GM12878 (cell line): ENCODE measurements around the gene SNX8. TPM values are rescaled to one million over a fixed set of nuclear protein-coding genes. Genes with fewer than 3 reads are reported as not detected.

Source experiments
- ATAC-seq: fragments of 200-7000 bp; cut with Tn5 transposase; 3 replicates; pipeline ENCODE4 v1.9.1; 2020; ENCODE audit warnings: mild to moderate bottlenecking, moderate library complexity
- BruUV-seq: library from RNA; stranded (reverse); fragments of 400-500 nt; replicated peaks from 2 replicates; lab custom pipeline; 2021; lab: Mats Ljungman, UMichigan
- CTCF ChIA-PET: fragments of 300-600 bp; sonication (Branson Sonifier 250); formaldehyde crosslinking; extraction: SDS; loops from one replicate; lab custom pipeline; 2021; ENCODE audit warnings: inconsistent platforms; lab: Yijun Ruan, JAX
- POLR2A ChIA-PET: fragments of 350-600 bp; formaldehyde crosslinking; extraction: SDS; loops from one replicate; lab custom pipeline; 2021; ENCODE audit warnings: inconsistent platforms; lab: Charles Lee
- RAD21 ChIA-PET: fragments of 300-600 bp; sonication (Branson Sonifier 250); formaldehyde crosslinking; loops from one replicate; lab custom pipeline; 2023; ENCODE audit warnings: antibody characterized with exemption; ENCODE audit not compliant: unreplicated experiment; lab: Charles Lee
- SMC1A ChIA-PET: fragments of 300-600 bp; sonication (Branson Sonifier 250); formaldehyde crosslinking; loops from one replicate; lab custom pipeline; 2023; ENCODE audit not compliant: unreplicated experiment, uncharacterized antibody; lab: Charles Lee
- DNase-seq: peaks from one replicate; pipeline ENCODE4 v3.0.0-alpha.2; 2011; ENCODE audit warnings: low read depth, low spot score
- FAIRE-seq: peaks from 3 replicates; lab custom pipeline; 2011; peaks lifted over from hg19 to GRCh38; lab: Jason Lieb, UNC
- H2AFZ ChIP-seq: 2 replicates; pipeline ENCODE4 v1.6.0; 2011; ENCODE audit warnings: low read depth, low read length, control low read depth; ENCODE audit not compliant: control insufficient read depth
- H3K27ac ChIP-seq: 2 replicates; pipeline ENCODE4 v1.5.1; 2011; ENCODE audit warnings: control low read depth; ENCODE audit not compliant: control insufficient read depth, insufficient read depth
- H3K27me3 ChIP-seq, 2 experiments: replicated peaks in 1 of 2; 2 replicates each; pipeline versions ENCODE4 v1.6.0 to v1.6.1; 2011; ENCODE audit warnings: low read length in 1 of 2; ENCODE audit not compliant: control insufficient read depth in 2 of 2, insufficient read depth in 2 of 2
- H3K36me3 ChIP-seq, 2 experiments: 2 replicates each; pipeline ENCODE4 v1.5.1; 2011; ENCODE audit warnings: low read length in 1 of 2; ENCODE audit not compliant: control insufficient read depth in 2 of 2, insufficient read depth in 2 of 2
- H3K4me1 ChIP-seq: 2 replicates; pipeline ENCODE4 v1.6.1; 2011; ENCODE audit warnings: mild to moderate bottlenecking, low read length, moderate library complexity, mixed read lengths; ENCODE audit not compliant: control insufficient read depth, insufficient read depth
- H3K4me2 ChIP-seq: 2 replicates; pipeline ENCODE4 v1.6.0; 2011; ENCODE audit warnings: control low read depth; ENCODE audit not compliant: control insufficient read depth, insufficient read depth
- H3K4me3 ChIP-seq: fragments of 200-600 bp; sonication (generic); 2 replicates; pipeline ENCODE4 v1.5.1; 2016
- H3K79me2 ChIP-seq: 2 replicates; pipeline ENCODE4 v1.6.0; 2011; ENCODE audit warnings: low read length; ENCODE audit not compliant: control insufficient read depth, insufficient read depth
- H3K9ac ChIP-seq: 2 replicates; pipeline ENCODE4 v1.8.0; 2011; ENCODE audit warnings: low read length, control low read depth, mixed read lengths; ENCODE audit not compliant: control insufficient read depth, insufficient read depth
- H3K9me3 ChIP-seq: replicated peaks from 3 replicates; pipeline ENCODE4 v1.5.1; 2011; ENCODE audit warnings: mild to moderate bottlenecking, low read length; ENCODE audit not compliant: control insufficient read depth, insufficient read depth
- H4K20me1 ChIP-seq: 2 replicates; pipeline ENCODE4 v1.6.0; 2011; ENCODE audit not compliant: control insufficient read depth, insufficient read depth
- CBX3 ChIP-seq: fragments of 200-600 bp; sonication (generic); IDR thresholded peaks from 2 replicates; pipeline ENCODE4 v1.6.1; 2016; ENCODE audit warnings: low read depth, borderline replicate concordance
- CEBPB ChIP-seq, 2 experiments: fragments of 150-350 bp in 1 of 2; IDR thresholded peaks; 2 replicates each; pipeline ENCODE4 v1.6.1; 2012 to 2014; ENCODE audit warnings: low read depth in 2 of 2, low read length in 2 of 2, borderline replicate concordance in 1 of 2, inconsistent platforms in 1 of 2
- LARP7 ChIP-seq: fragments of 450-650 bp; IDR thresholded peaks from 2 replicates; pipeline ENCODE4 v1.6.1; 2017; ENCODE audit warnings: mild to moderate bottlenecking
- MLLT1 ChIP-seq: fragments of 450-650 bp; IDR thresholded peaks from 2 replicates; pipeline ENCODE4 v1.6.1; 2016; ENCODE audit warnings: mild to moderate bottlenecking
- MTA3 ChIP-seq: IDR thresholded peaks from 2 replicates; pipeline ENCODE4 v1.6.1; 2012; ENCODE audit warnings: low read length, inconsistent platforms, borderline replicate concordance
- PAX8 ChIP-seq: fragments of 450-650 bp; IDR thresholded peaks from 2 replicates; pipeline ENCODE4 v1.6.1; 2017; ENCODE audit warnings: mild to moderate bottlenecking, moderate library complexity
- POLR2AphosphoS5 ChIP-seq: IDR thresholded peaks from 2 replicates; pipeline ENCODE4 v1.6.1; 2011; ENCODE audit warnings: mild to moderate bottlenecking, low read length, inconsistent platforms
- REST ChIP-seq: IDR thresholded peaks from 2 replicates; pipeline ENCODE4 v1.6.1; 2012; ENCODE audit warnings: mild to moderate bottlenecking, low read depth, low read length
- SUPT20H ChIP-seq: IDR thresholded peaks from 2 replicates; pipeline ENCODE4 v1.6.1; 2011; ENCODE audit warnings: low read depth, mild to moderate bottlenecking, low read length, moderate library complexity, borderline replicate concordance; ENCODE audit not compliant: control insufficient read depth
- SUZ12 ChIP-seq: fragments of 200-600 bp; sonication (generic); IDR thresholded peaks from one replicate; pipeline ENCODE4 v1.6.1; 2018; ENCODE audit warnings: antibody characterized with exemption, mild to moderate bottlenecking; ENCODE audit not compliant: unreplicated experiment
- YBX1 ChIP-seq: fragments of 450-650 bp; IDR thresholded peaks from 2 replicates; pipeline ENCODE4 v1.6.1; 2016; ENCODE audit warnings: antibody characterized with exemption
- YY1 ChIP-seq: IDR thresholded peaks from 2 replicates; pipeline ENCODE4 v1.6.1; 2011; ENCODE audit warnings: low read depth, mild to moderate bottlenecking, low read length
- ZBTB40 ChIP-seq: fragments of 450-650 bp; IDR thresholded peaks from 2 replicates; pipeline ENCODE4 v1.6.1; 2016; ENCODE audit warnings: mild to moderate bottlenecking, moderate library complexity, borderline replicate concordance
- WGBS: methylation state at CpG from one replicate; pipeline ENCODE4 v1.1.6; 2016; ENCODE audit warnings: low lambda C conversion rate; ENCODE audit not compliant: insufficient replicate concordance, insufficient coverage; ENCODE audit errors: missing lambda C conversion rate; 5-methylcytosine and 5-hydroxymethylcytosine counted together
- in situ Hi-C: fragments of 300-500 bp; cut with MboI; formaldehyde crosslinking; loops from 9 replicates; pipeline ENCODE4 v1.14.3; 2018; ENCODE audit warnings: mixed read lengths
- intact Hi-C: fragments of 100-400 bp; cut with micrococcal nuclease; formaldehyde crosslinking; loops from one replicate; pipeline ENCODE4 v1.14.2; 2022; ENCODE audit not compliant: unreplicated experiment
- polyA plus RNA-seq, 11 experiments: library from polyadenylated mRNA; depleted of rRNA in 4 of 11; unstranded in 6 of 11; stranded (reverse) in 5 of 11; fragments of >200 nt; fragmentation: Nextera tagmentation in 4 of 11; fragmentation: Illumina TruSeq in 1 of 11; extraction: Ambion mirVana in 4 of 11; extraction: Trizol in 1 of 11; gene quantifications; 1 replicate in 1 of 11; 2 replicates in 10 of 11; pipeline versions ENCODE4 v1.2.1 to v1.2.3, GENCODE V29; 2011 to 2016; ENCODE audit warnings: inconsistent platforms in 2 of 11, missing spikeins in 2 of 11, low read depth in 1 of 11
- total RNA-seq, 4 experiments: library from RNA; depleted of rRNA in 3 of 4; stranded (reverse); fragments of >200 nt in 3 of 4; fragmentation: Illumina TruSeq in 1 of 4; extraction: Trizol in 1 of 4; gene quantifications; 2 replicates each; pipeline versions ENCODE4 v1.2.1 to v1.2.3, GENCODE V29; 2013 to 2021

Gene SNX8
- total and polyA plus RNA-seq, 10 of the 15 experiments (the other 5 are each of a cell fraction or from before 2014, with no cell fraction given) = 6.4 to 210 (median 97.6) TPM

GRCh38 chr7:2360796-2361195 is 46.6 kb upstream of the SNX8 start:
- ChIA-PET SMC1A (no interaction called here), POLR2A (interaction anchor here (1.3 kb wide), 1 partner anchor 125 kb away, joined by 3 read pairs; no protein-coding TSS in a partner anchor), RAD21 (no interaction called here), CTCF (interaction anchor here (0.7 to 2.0 kb wide), 2 partner anchors 108 to 782 kb away, joined by 4 to 5 read pairs; no protein-coding TSS in a partner anchor)
- Histone ChIP-seq H3K9ac (no peak overlapping the region), H3K4me2 (no peak overlapping the region), H4K20me1 (peaks cover 3% of the 10 kb centered on the region; the same call in 1 of the 2 replicates), H3K4me1 (peaks cover 7% of the 10 kb centered on the region), H3K27me3 (no peaks in the 10 kb centered on the region), H3K27ac (no peak overlapping the region), H3K36me3 (peaks cover 25 to 30% of the 10 kb centered on the region in 2 experiments), H3K9me3 (no peaks in the 10 kb centered on the region), H3K79me2 (peaks cover 51% of the 10 kb centered on the region), H2AFZ (no peak overlapping the region), H3K4me3 (no peak overlapping the region)
- 94% methylated on average over 6 of the region's 6 CpGs for WGBS
- FAIRE-seq = no peak
- DNase-seq = no peak
- BruUV-seq = no TSS peak
- intact Hi-C loops (no loop called here), in situ Hi-C loops (no loop called here)
- ATAC-seq = no peak
- TF ChIP-seq SUZ12 (no peak), LARP7 (no peak), POLR2AphosphoS5 (no peak), CEBPB (IDR thresholded peaks at IDR 0.05; ENCODE audit: borderline replicate concordance in 1 of 2, low read depth in 2 of 2, low read length in 2 of 2) (no peak), YY1 (no peak), CBX3 (no peak), MLLT1 (no peak), ZBTB40 (no peak), MTA3 (no peak), YBX1 (no peak), SUPT20H (no peak), REST (no peak), PAX8 (no peak)
